Renal cortical epithelial cell (primary cell): ENCODE results near the gene RGS11. TPM values are rescaled to one million over a fixed set of nuclear protein-coding genes. Genes with fewer than 3 reads are reported as not detected.
"Not testable (repeated sequence)": the region's sequence is repeated elsewhere in the genome, so short reads cannot be mapped to it uniquely, and the experiment has no call there.

ENCODE experiments used
- DNase-seq: peaks from one replicate; pipeline ENCODE4 v3.0.0-alpha.2; 2011; ENCODE audit warnings: low read depth
- total RNA-seq: library from RNA; depleted of rRNA; stranded (reverse); fragments of >200 nt; gene quantifications from 2 replicates; pipeline ENCODE4 v1.2.3, GENCODE V29; 2014

Gene RGS11
- total RNA-seq, 1 donor from 2014 or later = 0.40 TPM

DNA sequence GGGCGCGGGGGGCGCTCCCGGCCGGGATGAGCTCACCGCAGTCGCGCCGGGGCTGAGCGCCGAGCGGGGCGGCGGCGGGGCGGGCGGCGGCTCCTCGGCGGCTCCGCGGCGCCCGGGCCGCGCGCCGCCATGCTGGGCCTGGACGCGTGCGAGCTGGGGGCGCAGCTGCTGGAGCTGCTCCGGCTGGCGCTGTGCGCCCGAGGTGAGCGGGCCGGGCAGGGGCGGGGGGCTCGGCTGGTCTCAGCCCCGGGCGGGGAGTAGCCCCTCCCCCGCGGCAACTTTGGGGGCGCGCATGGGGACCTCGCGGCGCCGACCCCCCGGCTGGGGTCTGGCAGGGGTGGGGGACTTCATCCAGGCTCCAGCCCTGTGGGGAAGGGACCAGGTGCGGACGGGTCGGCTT is 4.8 kb upstream of the RGS11 start, which contains the start of gene ARHGDIG:
ARHGDIG (plus strand) TSS at position 40 of the 400 bp plus-strand sequence; CDS start at position 130, 90 bp downstream.
- no peak for DNase-seq

DNA sequence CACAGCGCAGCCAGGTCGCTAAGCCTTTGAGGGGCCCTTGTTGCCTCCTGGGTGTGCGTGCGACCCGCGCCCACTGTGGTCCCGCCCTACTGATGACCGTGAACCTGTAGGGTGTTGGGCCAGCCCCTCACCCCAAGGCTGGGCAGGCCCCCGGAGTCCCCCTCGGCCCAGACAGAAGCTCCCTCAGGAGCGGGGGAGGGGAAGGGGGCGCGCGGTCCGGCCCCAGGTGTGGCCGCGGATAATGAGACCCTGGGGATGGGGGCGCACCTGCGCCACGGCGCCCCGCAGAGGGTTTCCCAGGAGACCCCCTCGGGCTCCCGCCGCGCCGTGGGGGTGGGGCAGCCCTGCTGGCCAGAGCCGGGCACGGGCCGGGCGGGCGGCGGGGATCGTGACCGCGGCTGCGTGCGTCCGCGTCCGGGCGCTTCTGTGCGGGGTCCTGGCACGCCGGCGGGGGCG is 4.3 kb upstream of the RGS11 start:
- DNase-seq = no peak

DNA sequence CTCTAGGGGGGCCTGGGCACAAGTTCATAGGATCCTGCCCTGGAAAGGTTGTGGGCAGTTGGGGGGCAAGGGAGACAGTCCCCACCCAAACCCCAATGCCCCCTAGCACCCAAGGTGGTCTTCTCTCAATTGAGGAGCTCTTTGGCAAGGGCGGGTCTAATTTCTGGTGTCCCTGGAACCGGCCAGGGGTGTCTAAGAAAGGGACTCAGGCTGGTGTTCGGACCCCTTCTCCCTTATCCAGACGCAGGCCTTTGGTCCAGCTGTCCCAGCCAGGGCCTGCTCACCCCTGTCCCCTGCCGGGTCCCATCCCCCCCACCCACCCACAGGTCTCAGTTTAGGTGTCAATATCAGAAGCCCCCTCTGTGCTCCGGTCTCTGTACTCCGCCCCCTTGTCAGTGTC is 3.8 kb upstream of the RGS11 start:
- DNase-seq = no peak

GRCh38 chr16:278863-279366 is 3.2 kb upstream of the RGS11 start:
- peak; percentile 47 for DNase-seq

DNA sequence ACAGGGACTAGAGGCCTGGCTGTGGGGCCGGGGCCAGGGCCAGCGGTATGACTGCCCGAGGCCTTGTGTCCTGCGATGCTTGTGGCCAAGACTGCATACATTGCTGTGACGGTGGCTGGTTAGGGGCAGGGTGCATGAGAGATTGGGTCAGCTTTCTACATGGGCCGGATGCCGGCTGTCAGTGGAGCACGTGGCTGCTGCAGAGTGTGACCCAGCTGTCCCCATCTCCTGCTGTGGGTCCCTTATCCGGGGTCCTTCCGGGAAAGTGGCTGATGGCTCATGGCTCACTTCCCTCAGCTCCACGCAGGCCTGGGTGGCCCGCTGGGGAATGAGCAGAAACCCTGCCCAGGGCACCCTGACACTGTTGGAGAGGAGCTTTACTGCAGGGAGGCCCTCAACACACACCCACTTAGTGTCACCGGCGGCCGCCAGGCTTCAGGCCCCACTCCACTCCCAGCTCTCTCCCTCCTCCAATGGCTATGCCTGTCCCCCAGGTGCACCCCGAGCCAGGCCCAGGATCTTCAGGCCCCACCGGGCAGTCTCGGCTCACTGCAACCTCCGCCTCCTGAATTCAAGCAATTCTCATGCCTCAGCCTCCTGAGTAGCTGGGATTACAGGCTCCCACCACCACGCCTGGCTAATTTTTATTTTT is 808 bp upstream of the RGS11 start:
- no peak for DNase-seq

DNA sequence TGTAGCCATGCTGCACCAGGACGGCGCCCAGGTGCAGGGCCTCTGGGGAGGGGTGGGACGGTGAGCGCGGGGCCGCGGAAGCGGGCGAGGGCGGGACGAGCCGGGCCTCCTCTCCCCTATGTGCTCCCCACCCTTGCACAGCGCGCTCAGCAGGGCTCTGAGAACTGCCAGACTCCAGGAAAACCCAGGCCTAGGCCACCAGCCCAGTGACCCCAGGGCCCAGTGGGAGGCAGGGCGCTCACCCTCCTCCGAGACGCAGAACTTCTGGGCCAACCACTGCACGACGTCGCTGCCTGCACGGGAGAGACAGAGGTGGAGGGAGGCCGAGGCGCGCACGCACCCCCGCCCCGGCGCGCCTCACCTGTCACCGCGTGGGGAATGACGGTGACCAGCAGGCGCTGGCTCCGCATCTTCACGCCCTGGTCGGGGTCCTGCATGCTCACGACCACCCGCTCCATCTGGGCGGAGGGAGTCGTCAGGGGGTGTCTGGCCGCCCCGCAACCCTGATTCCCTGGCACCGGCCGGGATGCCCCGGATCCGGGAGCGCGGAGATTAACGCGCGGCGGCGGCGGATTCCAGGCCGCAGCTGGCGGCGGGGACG is 603 bp downstream of the RGS11 start:
- no peak for DNase-seq

GRCh38 chr16:273547-274421 is 2.0 kb downstream of the RGS11 start:
- DNase-seq = no peak

DNA sequence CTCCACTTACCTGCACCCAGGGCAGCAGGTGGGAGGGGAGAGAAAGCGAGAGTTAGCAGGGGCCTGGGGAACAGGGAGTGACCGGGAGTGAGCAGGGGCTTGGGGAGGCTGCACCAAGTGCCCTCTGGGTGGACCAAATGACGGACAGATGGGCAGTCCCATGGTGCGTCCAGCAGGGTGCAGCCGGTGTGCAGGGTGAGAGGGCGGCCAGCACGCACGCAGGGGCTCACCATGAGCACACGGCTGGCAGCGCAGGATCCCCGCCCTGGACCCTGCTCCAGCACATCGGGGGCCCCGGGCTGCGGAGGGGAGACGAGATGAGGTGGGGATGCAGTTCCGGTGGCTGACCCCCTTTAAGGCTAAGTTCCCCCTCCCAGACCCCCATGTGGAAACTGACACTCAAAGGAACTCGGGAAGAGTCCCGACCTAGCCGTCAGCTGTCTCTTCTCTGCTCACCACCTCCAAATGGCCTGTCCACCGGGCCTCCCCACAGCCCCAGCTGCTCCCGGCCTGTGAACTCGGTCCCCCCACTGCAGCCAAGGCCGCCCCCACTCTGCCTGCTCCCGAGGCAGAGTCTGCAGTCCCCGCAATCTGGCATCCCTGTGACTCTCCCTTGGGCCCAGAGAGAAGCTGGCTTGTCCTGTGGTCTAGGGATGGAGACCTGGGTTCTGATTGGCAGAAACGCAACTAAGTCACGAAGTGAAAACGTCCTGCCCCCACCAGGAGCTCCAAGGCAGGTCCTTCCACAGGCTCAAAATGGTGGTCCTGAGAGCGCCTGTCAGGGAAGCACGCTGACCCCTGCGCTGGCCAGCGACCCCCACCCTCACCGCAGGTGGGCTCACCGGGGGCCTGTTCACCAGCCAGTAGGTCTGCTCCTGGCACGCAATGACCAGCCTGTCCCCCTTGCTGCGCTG is 2.9 kb downstream of the RGS11 start:
- DNase-seq = no peak

DNA sequence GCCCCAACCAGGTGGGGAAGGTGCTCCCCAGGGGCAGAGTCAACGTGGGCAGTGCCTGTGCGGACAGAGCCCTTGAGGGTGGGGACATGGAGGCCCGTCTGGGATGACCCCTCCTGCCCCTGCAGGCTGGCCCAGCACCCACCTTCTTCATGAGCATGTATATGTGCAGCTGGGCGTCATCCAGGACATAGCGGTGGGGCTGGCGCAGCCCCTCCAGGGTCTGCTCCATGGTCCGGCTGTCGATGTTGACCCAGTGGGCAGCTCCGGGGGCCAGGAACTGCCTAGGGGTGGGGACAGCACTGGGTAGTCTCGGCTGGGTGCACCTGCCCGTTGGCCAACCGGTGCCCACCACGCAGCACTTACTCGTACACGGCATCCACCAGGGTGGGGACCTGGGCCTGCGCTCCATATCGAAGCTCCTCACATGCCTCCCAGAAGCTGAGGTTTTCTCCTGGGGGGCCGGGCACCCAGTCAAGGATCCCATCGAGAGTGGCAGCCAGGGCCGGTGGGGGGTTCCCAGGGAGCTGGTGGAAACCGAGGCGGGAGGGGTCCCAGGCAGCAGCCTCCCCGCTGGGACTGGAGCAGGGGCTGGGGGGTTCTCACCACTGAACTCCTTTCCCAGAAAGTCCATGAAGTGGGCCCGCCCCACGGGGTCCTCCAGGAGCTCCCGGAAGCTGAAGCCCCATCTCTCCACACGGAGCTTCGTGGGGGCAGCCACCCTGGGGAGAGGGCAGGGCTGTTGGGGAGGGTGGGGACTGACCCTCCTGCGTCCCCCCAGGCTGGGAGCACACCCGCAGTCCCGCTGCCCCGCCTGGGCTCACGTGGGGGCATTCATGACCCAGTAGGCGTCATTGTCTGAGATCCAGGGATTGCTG is 5.1 kb downstream of the RGS11 start:
- DNase-seq = no peak

- no peak for DNase-seq
Measured at GRCh38 chr16:269061-269796, 6.5 kb downstream of the RGS11 start.

GRCh38 chr16:268141-269053 is 7.3 kb downstream of the RGS11 start:
- DNase-seq = no peak

GRCh38 chr16:267562-267961 is 8.2 kb downstream of the RGS11 start:
- not testable (repeated sequence) for DNase-seq

- no peak for DNase-seq
Measured at GRCh38 chr16:266258-267164, 9.2 kb downstream of the RGS11 start.

DNA sequence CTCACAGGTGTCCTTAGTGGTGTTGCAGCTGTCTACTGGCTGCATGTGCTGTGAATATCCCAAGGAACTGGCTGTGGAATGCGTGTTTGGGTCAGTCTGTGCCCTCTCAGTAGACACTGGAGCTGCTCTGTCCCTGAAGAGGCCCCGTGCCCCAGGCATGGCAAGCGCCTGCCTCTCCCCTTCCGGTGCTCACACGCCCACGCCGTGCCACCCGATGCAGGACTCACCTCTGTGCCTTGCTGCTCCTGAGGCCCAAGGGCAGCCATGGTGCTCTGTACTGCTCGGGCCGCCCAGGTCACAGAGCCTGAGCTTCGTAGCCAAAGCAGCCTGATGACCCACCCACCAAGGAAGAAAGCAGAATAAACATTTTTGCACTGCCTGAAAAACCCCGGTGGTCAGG is 10.0 kb downstream of the RGS11 start:
- peak; percentile 15 for DNase-seq

DNA sequence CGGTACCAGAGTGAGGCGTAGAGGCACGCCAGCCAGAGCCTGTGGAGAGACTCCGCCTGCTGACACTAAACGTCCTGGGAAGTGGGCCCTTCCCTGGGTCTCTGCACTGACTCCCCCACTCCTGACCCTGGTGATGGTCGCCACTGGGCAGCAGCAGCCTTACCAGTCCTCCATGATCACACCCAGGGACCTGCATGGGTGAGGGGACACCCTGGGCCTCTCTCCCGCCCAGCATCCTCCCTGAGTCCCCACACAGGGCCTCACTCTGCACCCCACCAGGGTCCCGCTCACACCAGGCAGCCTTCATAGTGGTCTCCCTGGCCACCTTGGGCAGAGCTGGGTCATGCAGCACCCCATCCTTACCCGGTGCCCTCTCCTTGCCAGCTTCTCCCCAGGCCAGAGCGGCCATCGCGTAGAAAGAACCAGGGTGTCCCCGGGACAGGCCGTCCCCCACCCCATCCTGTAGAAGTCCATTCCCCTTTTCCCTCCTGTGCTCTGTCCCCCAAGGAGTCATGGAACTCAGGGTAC is 10.7 kb downstream of the RGS11 start:
- DNase-seq = no peak

GRCh38 chr16:264440-264951 is 11.2 kb downstream of the RGS11 start:
- no peak for DNase-seq

DNA sequence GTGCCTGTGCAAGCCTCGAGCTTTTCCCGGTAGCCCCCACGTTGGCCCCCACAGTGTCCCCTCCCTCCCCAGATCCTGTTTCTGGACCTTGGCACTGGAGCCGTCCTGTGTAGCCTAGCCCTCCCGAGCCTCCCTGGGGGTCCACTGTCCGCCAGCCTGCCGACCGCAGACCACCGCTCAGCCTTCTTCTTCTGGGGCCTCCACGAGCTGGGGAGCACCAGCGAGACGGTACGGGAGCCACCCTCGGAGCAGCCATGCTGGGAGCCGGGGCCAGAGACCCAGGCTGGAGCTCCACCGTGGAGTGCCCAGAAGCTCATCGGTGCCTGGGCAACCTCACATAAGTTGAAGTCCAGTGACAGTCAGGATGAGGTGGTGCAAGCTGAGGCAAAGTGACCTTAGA is 11.8 kb downstream of the RGS11 start:
- DNase-seq = no peak
